ENCODE measurements around the gene FASLG.

Gene FASLG

GRCh38 chr1:172653015-172653709 lies 5.7 kb upstream of the FASLG start:
- ChIA-PET CTCF (interaction anchor here (0.6 kb wide), 2 partner anchors 50 to 541 kb away, joined by 3 read pairs; no protein-coding TSS in a partner anchor), POLR2A (ENCODE audit: low non-redundant PET) (no interaction called here)
- TF ChIP-seq CTCF (conservative IDR thresholded peaks at IDR 0.05; ENCODE audit: low read depth), result no peak
- H3K27ac ChIP-seq, result no peak overlapping the region
- no peak for DNase-seq (ENCODE audit: low spot score)

GRCh38 chr1:172654535-172654934 lies 4.4 kb upstream of the FASLG start:
- ChIA-PET POLR2A (ENCODE audit: low non-redundant PET) (no interaction called here), CTCF (interaction anchor here (0.7 kb wide), 1 partner anchor 274 kb away, joined by 6 read pairs; no protein-coding TSS in a partner anchor)
- TF ChIP-seq CTCF (conservative IDR thresholded peaks at IDR 0.05; ENCODE audit: low read depth), result no peak
- peak; percentile 34 for DNase-seq (ENCODE audit: low spot score)
- no peak overlapping the region for H3K27ac ChIP-seq

- CTCF ChIA-PET, result interaction anchor here (0.7 kb wide), 2 partner anchors 23 to 750 kb away, joined by 3 read pairs; no protein-coding TSS in a partner anchor
- POLR2A ChIA-PET (ENCODE audit: low non-redundant PET), result no interaction called here
- no peak overlapping the region for H3K27ac ChIP-seq
- DNase-seq (ENCODE audit: low spot score), result no peak
- TF ChIP-seq CTCF (conservative IDR thresholded peaks at IDR 0.05; ENCODE audit: low read depth), result no peak
Measured at GRCh38 chr1:172656576-172656975, 2.3 kb upstream of the FASLG start.

GRCh38 chr1:172657586-172657985 lies 1.3 kb upstream of the FASLG start:
- TF ChIP-seq CTCF (conservative IDR thresholded peaks at IDR 0.05; ENCODE audit: low read depth), result no peak
- H3K27ac ChIP-seq, result no peak overlapping the region
- ChIA-PET POLR2A (ENCODE audit: low non-redundant PET) (no interaction called here), CTCF (interaction anchor here (0.7 kb wide), 1 partner anchor 19 kb away, joined by 6 read pairs; no protein-coding TSS in a partner anchor)
- DNase-seq (ENCODE audit: low spot score), result no peak

GRCh38 chr1:172661107-172661506 lies 2.2 kb downstream of the FASLG start:
- ChIA-PET POLR2A (ENCODE audit: low non-redundant PET) (no interaction called here), CTCF (no interaction called here)
- no peak for DNase-seq (ENCODE audit: low spot score)
- no peak overlapping the region for H3K27ac ChIP-seq
- TF ChIP-seq CTCF (conservative IDR thresholded peaks at IDR 0.05; ENCODE audit: low read depth), result no peak

GRCh38 chr1:172662464-172663109 lies 3.7 kb downstream of the FASLG start:
- DNase-seq (ENCODE audit: low spot score), result peak; percentile 32
- ChIA-PET POLR2A (ENCODE audit: low non-redundant PET) (no interaction called here), CTCF (interaction anchor here (0.5 kb wide), 1 partner anchor 31 kb away, joined by 3 read pairs; no protein-coding TSS in a partner anchor)
- H3K27ac ChIP-seq, result no peak overlapping the region
- no peak for TF ChIP-seq CTCF (conservative IDR thresholded peaks at IDR 0.05; ENCODE audit: low read depth)
